A549 (cell line): ENCODE data around the gene TMEM179B. TPM values are rescaled to one million over a fixed set of nuclear protein-coding genes. Genes with fewer than 3 reads are reported as not detected.
"Not testable (repeated sequence)": the region's sequence is repeated elsewhere in the genome, so short reads cannot be mapped to it uniquely, and the experiment has no call there.

Experiments
- ATAC-seq, 2 experiments: fragments of 200-7000 bp in 1 of 2; fragments of >200 bp in 1 of 2; cut with Nextera tagmentation in 1 of 2; cut with Tn5 transposase in 1 of 2; 3 replicates each; pipeline versions ENCODE4 v1.8.0 to v1.9.1; 2018 to 2020; ENCODE audit warnings: mild to moderate bottlenecking in 1 of 2, moderate library complexity in 1 of 2
- CTCF ChIA-PET: fragments of 300-600 bp; sonication (Branson Sonifier 250); formaldehyde crosslinking; extraction: SDS; loops from one replicate; lab custom pipeline; 2021; ENCODE audit warnings: antibody characterized with exemption, inconsistent platforms; lab: Yijun Ruan, JAX
- POLR2A ChIA-PET: fragments of 350-600 bp; formaldehyde crosslinking; extraction: SDS; loops from one replicate; lab custom pipeline; 2021; ENCODE audit warnings: antibody characterized with exemption, inconsistent platforms; lab: Yijun Ruan, JAX
- DNase-seq, 2 experiments: peaks; one replicate each; pipeline versions ENCODE4 v3.0.0 to v3.0.0-alpha.2; 2011 to 2016; ENCODE audit warnings: low read depth in 1 of 2, low spot score in 1 of 2
- FAIRE-seq: peaks from 2 replicates; lab custom pipeline; 2011; peaks lifted over from hg19 to GRCh38; lab: Jason Lieb, UNC
- H3K27ac ChIP-seq, 2 experiments: fragments of >200 bp; sonication (Bioruptor Twin); formaldehyde crosslinking; 3 replicates each; pipeline ENCODE4 v1.5.1; 2016 to 2017
- H3K4me1 ChIP-seq: fragments of >200 bp; sonication (Bioruptor Twin); formaldehyde crosslinking; 3 replicates; pipeline ENCODE4 v1.6.1; 2016
- H3K4me2 ChIP-seq: fragments of >200 bp; sonication (Bioruptor Twin); formaldehyde crosslinking; 3 replicates; pipeline ENCODE4 v1.6.1; 2016
- H3K4me3 ChIP-seq: fragments of >200 bp; sonication (Bioruptor Twin); formaldehyde crosslinking; 3 replicates; pipeline ENCODE4 v1.5.1; 2016
- H3K9me3 ChIP-seq: fragments of >200 bp; sonication (Bioruptor Twin); formaldehyde crosslinking; 3 replicates; pipeline ENCODE4 v1.6.1; 2016
- BHLHE40 ChIP-seq: IDR thresholded peaks from 2 replicates; pipeline ENCODE4 v1.6.1; 2012; ENCODE audit warnings: low read depth, low read length, inconsistent platforms
- CEBPB ChIP-seq, 2 experiments: fragments of >200 bp in 1 of 2; sonication (Bioruptor Twin) in 1 of 2; formaldehyde crosslinking in 1 of 2; IDR thresholded peaks; 2 replicates each; pipeline ENCODE4 v1.6.1; 2012 to 2016
- EHF ChIP-seq: fragments of 250-450 bp; sonication (Bioruptor Pico); IDR thresholded peaks from 2 replicates; pipeline ENCODE4 v1.5.0; 2020; ENCODE audit warnings: mild to moderate bottlenecking
- EHMT2 ChIP-seq: fragments of 200-600 bp; sonication (generic); IDR thresholded peaks from 2 replicates; pipeline ENCODE4 v1.6.1; 2016; ENCODE audit warnings: antibody characterized with exemption, low read depth, mild to moderate bottlenecking, moderate library complexity
- FOSB ChIP-seq: fragments of 250-450 bp; sonication (Bioruptor Pico); IDR thresholded peaks from 2 replicates; pipeline ENCODE4 v1.5.0; 2020; ENCODE audit warnings: mild to moderate bottlenecking, moderate library complexity
- FOXS1 ChIP-seq: fragments of 250-450 bp; sonication (Bioruptor Pico); IDR thresholded peaks from 2 replicates; pipeline ENCODE4 v1.5.0; 2020; ENCODE audit warnings: mild to moderate bottlenecking, moderate library complexity
- HEYL ChIP-seq: fragments of 250-450 bp; sonication (Bioruptor Pico); IDR thresholded peaks from 2 replicates; pipeline ENCODE4 v1.8.0; 2021; ENCODE audit warnings: mild to moderate bottlenecking, moderate library complexity
- HOXA7 ChIP-seq: fragments of 250-450 bp; sonication (Bioruptor Pico); IDR thresholded peaks from 2 replicates; pipeline ENCODE4 v1.5.0; 2020; ENCODE audit warnings: mild to moderate bottlenecking, moderate library complexity
- HOXB5 ChIP-seq: fragments of 250-450 bp; sonication (Bioruptor Pico); IDR thresholded peaks from 2 replicates; pipeline ENCODE4 v1.5.0; 2020; ENCODE audit warnings: mild to moderate bottlenecking, moderate library complexity
- MAFK ChIP-seq: fragments of 450-650 bp; IDR thresholded peaks from 2 replicates; pipeline ENCODE4 v1.6.1; 2014; ENCODE audit not compliant: partially characterized antibody
- NFE2L2 ChIP-seq: fragments of 150-350 bp; conservative IDR thresholded peaks from 2 replicates; pipeline ENCODE4 v1.6.1; 2014; ENCODE audit warnings: low read length
- NPAS2 ChIP-seq: fragments of 250-450 bp; sonication (Bioruptor Pico); IDR thresholded peaks from 2 replicates; pipeline ENCODE4 v1.8.0; 2022; ENCODE audit warnings: mild to moderate bottlenecking, moderate library complexity, borderline replicate concordance
- NR3C1 ChIP-seq: fragments of >200 bp; sonication (Bioruptor Twin); formaldehyde crosslinking; IDR thresholded peaks from 3 replicates; pipeline ENCODE4 v1.6.1; 2017
- POLR2AphosphoS2 ChIP-seq: conservative IDR thresholded peaks from 2 replicates; pipeline ENCODE4 v1.6.1; 2012; ENCODE audit warnings: low read length, improper control_type of control experiment, inconsistent platforms
- RAD21 ChIP-seq, 2 experiments: fragments of >200 bp in 1 of 2; sonication (Bioruptor Twin) in 1 of 2; formaldehyde crosslinking in 1 of 2; IDR thresholded peaks in 1 of 2; conservative IDR thresholded peaks in 1 of 2; 2 replicates in 1 of 2; 3 replicates in 1 of 2; pipeline ENCODE4 v1.6.1; 2012 to 2018; ENCODE audit warnings: inconsistent platforms in 1 of 2
- RCOR1 ChIP-seq: fragments of 150-350 bp; IDR thresholded peaks from 2 replicates; pipeline ENCODE4 v1.6.1; 2014; ENCODE audit warnings: antibody characterized with exemption, low read length, low read depth
- SMC3 ChIP-seq: fragments of >200 bp; sonication (Bioruptor Twin); formaldehyde crosslinking; IDR thresholded peaks from 3 replicates; pipeline ENCODE4 v1.6.1; 2018; ENCODE audit warnings: inconsistent platforms
- ZC3H11A ChIP-seq: fragments of 450-650 bp; IDR thresholded peaks from 2 replicates; pipeline ENCODE4 v1.6.1; 2014; ENCODE audit warnings: antibody characterized with exemption, mild to moderate bottlenecking
- ZFP36 ChIP-seq: fragments of 450-650 bp; IDR thresholded peaks from 2 replicates; pipeline ENCODE4 v1.6.1; 2014; ENCODE audit warnings: borderline replicate concordance; ENCODE audit not compliant: partially characterized antibody
- WGBS: methylation state at CpG from one replicate; pipeline ENCODE4 v1.1.6; 2017; ENCODE audit errors: missing lambda C conversion rate; 5-methylcytosine and 5-hydroxymethylcytosine counted together
- polyA plus RNA-seq, 4 experiments: library from polyadenylated mRNA; depleted of rRNA in 3 of 4; stranded (reverse); fragments of >200 nt; fragmentation: RNase III in 1 of 4; extraction: RNeasy Plus Mini Kit Qiagen cat#74134 plus additional on column Dnase treatment in 1 of 4; gene quantifications; 2 replicates in 3 of 4; 3 replicates in 1 of 4; pipeline ENCODE4 v1.2.3, GENCODE V29; 2011 to 2017
- TF ChIP-seq, protein P1 (sequence below): fragments of 250-450 bp; sonication (Bioruptor Pico); IDR thresholded peaks from 2 replicates; pipeline ENCODE4 v1.5.0; 2020; ENCODE audit warnings: low read depth, mild to moderate bottlenecking, moderate library complexity
- TF ChIP-seq, protein P2 (sequence below): fragments of >200 bp; sonication (Bioruptor Twin); formaldehyde crosslinking; IDR thresholded peaks from 3 replicates; pipeline ENCODE4 v1.5.1; 2016
- TF ChIP-seq, protein P3 (sequence below): fragments of >200 bp; sonication (Bioruptor Twin); formaldehyde crosslinking; IDR thresholded peaks from 2 replicates; pipeline ENCODE4 v1.6.1; 2016
- TF ChIP-seq, protein P4 (sequence below): fragments of >200 bp; sonication (Bioruptor Twin); formaldehyde crosslinking; IDR thresholded peaks from 3 replicates; pipeline ENCODE4 v1.6.1; 2016

Gene TMEM179B
- polyA plus RNA-seq, 2 of the 4 experiments (the other 2 are of a cell fraction) = 62.8 to 64.7 TPM

DNA sequence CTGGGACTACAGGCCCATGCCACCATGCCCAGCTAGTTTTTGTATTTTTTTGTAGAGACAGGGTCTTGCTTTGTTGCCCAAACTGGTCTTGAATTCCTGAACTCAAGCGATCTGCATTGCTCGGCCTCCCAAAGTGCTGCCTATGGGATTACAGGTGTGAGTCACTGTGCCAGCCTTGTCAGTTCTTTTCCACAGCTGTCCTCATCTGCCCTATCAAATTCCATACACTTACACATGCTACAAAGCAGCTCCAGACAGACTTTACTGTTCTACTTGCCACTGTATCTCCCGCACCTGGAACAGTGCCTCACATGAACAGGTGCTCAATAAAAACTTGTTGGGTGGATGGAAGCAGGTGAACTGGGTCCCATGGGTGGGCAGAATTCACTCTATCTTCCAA, 36.5 kb downstream of the TMEM179B start:
- no peak overlapping the region for H3K4me2 ChIP-seq
- no peak overlapping the region for H3K27ac ChIP-seq
- H3K4me1 ChIP-seq = no peaks in the 10 kb centered on the region
- H3K9me3 ChIP-seq = no peaks in the 10 kb centered on the region
- DNase-seq (no peak), FAIRE-seq (no peak), ATAC-seq (no peak)
- TF ChIP-seq SMC3 (no peak), HOXB5 (no peak), RAD21 (conservative IDR thresholded peaks at IDR 0.05 in 1 of 2, IDR thresholded peaks at IDR 0.05 in 1 of 2) (no peak), BHLHE40 (no peak), CEBPB (IDR thresholded peaks at IDR 0.05) (no peak), ZFP36 (no peak), HOXA7 (CRISPR knock-in tag) (no peak), POLR2AphosphoS2 (no peak), RCOR1 (no peak)
- TF ChIP-seq, protein P1, sequence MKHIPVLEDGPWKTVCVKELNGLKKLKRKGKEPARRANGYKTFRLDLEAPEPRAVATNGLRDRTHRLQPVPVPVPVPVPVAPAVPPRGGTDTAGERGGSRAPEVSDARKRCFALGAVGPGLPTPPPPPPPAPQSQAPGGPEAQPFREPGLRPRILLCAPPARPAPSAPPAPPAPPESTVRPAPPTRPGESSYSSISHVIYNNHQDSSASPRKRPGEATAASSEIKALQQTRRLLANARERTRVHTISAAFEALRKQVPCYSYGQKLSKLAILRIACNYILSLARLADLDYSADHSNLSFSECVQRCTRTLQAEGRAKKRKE (CRISPR knock-in tag) = no peak
- TF ChIP-seq, protein P2, sequence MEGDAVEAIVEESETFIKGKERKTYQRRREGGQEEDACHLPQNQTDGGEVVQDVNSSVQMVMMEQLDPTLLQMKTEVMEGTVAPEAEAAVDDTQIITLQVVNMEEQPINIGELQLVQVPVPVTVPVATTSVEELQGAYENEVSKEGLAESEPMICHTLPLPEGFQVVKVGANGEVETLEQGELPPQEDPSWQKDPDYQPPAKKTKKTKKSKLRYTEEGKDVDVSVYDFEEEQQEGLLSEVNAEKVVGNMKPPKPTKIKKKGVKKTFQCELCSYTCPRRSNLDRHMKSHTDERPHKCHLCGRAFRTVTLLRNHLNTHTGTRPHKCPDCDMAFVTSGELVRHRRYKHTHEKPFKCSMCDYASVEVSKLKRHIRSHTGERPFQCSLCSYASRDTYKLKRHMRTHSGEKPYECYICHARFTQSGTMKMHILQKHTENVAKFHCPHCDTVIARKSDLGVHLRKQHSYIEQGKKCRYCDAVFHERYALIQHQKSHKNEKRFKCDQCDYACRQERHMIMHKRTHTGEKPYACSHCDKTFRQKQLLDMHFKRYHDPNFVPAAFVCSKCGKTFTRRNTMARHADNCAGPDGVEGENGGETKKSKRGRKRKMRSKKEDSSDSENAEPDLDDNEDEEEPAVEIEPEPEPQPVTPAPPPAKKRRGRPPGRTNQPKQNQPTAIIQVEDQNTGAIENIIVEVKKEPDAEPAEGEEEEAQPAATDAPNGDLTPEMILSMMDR = no peak
- TF ChIP-seq, protein P3, sequence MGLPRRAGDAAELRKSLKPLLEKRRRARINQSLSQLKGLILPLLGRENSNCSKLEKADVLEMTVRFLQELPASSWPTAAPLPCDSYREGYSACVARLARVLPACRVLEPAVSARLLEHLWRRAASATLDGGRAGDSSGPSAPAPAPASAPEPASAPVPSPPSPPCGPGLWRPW = no peak
- ChIA-PET CTCF (interaction anchor here (0.6 to 1.4 kb wide), 8 partner anchors 9 to 158 kb away, joined by 3 to 5 read pairs (median 3); partner anchors contain the start of gene TEX54), POLR2A (no interaction called here)
- WGBS = 95% methylated on average over 3 of the region's 3 CpGs
- H3K4me3 ChIP-seq = no peak overlapping the region

DNA sequence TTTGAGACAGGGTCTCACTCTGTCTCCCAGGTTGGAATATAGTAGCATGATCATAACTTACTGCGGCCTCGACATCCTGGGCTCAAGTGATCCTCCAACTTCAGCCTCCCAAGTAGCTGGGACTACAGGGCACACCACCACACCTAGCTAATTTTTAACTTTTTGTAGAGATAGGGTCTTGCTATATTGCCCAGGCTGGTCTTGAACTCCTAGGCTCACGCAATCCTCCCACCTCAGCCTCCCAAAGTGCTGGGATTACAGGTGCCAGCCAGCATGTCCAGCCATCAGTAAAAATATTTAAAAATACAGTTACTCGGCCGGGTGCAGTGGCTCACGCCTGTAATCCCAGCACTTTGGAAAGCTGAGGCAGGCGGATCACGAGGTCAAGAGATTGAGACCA, 40.9 kb downstream of the TMEM179B start:
- DNase-seq, H3K27ac ChIP-seq, ATAC-seq, H3K9me3 ChIP-seq, H3K4me3 ChIP-seq, FAIRE-seq, H3K4me2 ChIP-seq: not testable (repeated sequence)
- peaks cover 13% of the 10 kb centered on the region for H3K4me1 ChIP-seq
- ChIA-PET POLR2A (interaction anchor here (1.2 to 2.1 kb wide), 2 partner anchors 21 to 75 kb away, joined by 3 to 11 read pairs; no protein-coding TSS in a partner anchor), CTCF (interaction anchor here (1.0 to 4.2 kb wide), 6 partner anchors 12 to 56 kb away, joined by 3 to 17 read pairs (median 6); partner anchors contain the start of gene NXF1)
- 94% methylated on average over 8 of the region's 8 CpGs for WGBS

DNA sequence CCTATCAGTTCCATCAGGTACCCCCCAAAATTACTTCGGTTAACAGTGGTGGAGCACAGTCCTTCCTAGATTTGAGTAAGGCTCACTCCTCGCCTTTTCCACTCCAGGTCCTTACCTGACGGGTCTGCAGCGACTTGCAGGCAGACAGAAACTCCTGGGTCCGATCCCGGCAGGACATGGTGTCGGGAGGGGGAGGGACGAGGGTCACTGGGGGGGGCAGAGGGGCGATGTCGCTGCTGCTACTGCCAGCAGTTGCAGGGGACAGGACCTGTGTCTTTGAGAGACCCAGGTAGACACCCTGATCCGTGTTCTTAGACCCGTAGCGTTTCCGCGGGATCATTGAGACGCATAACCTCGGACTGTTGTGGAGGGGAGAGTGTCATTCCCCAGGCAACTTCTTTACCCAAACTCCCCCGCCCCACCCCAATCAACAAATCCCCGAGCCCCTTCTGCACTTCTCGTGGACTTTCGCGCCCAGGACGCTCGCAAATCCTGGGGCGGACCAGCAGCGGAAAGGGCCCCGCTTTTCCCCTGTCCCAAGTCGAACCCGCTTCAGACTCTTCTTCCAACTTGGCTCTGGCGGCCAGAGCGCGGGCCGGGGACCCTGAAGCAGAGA, 43.8 kb downstream of the TMEM179B start:
- no peak for DNase-seq
- CTCF ChIA-PET = interaction anchor here (1.0 to 3.0 kb wide), 2 partner anchors 44 kb away, joined by 4 to 16 read pairs; partner anchors contain the start of gene TMEM179B
- peak overlapping the region; percentile 91 to 94 for H3K27ac ChIP-seq
- 11% methylated on average over 16 of the region's 33 CpGs for whole genome bisulfite sequencing
- TF ChIP-seq EHF (no peak), EHMT2 (no peak), BHLHE40 (no peak), NR3C1 (no peak), ZC3H11A (no peak), FOXS1 (CRISPR knock-in tag) (no peak), FOSB (no peak), MAFK (no peak), NFE2L2 (no peak), NPAS2 (no peak), HEYL (no peak)
- TF ChIP-seq, protein P1 (CRISPR knock-in tag) = no peak
- TF ChIP-seq, protein P4, sequence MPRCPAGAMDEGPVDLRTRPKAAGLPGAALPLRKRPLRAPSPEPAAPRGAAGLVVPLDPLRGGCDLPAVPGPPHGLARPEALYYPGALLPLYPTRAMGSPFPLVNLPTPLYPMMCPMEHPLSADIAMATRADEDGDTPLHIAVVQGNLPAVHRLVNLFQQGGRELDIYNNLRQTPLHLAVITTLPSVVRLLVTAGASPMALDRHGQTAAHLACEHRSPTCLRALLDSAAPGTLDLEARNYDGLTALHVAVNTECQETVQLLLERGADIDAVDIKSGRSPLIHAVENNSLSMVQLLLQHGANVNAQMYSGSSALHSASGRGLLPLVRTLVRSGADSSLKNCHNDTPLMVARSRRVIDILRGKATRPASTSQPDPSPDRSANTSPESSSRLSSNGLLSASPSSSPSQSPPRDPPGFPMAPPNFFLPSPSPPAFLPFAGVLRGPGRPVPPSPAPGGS = no peak
- H3K9me3 ChIP-seq = no peaks in the 10 kb centered on the region
- ATAC-seq = peak in 1 of 2 experiments; percentile 13; a peak in 2 of 6 replicates
- FAIRE-seq = no peak
- peaks cover 18% of the 10 kb centered on the region for H3K4me1 ChIP-seq
- H3K4me3 ChIP-seq = peak overlapping the region; percentile 85
- H3K4me2 ChIP-seq = peak overlapping the region; percentile 96
- POLR2A ChIA-PET = interaction anchor here (0.6 to 2.2 kb wide), 12 partner anchors 10 to 122 kb away, joined by 3 to 52 read pairs (median 6); partner anchors contain the start of genes HNRNPUL2, SLC3A2, TMEM179B and ZBTB3
